Astrocyte (in vitro differentiated cells and primary cell): ENCODE data around the gene SHB. TPM values are rescaled to one million over a fixed set of nuclear protein-coding genes. Genes with fewer than 3 reads are reported as not detected.

Experiments used
- DNase-seq: peaks from one replicate; pipeline ENCODE4 v3.0.0-alpha.2; 2010; ENCODE audit warnings: low read depth
- FAIRE-seq: peaks from 2 replicates; lab custom pipeline; 2011; peaks lifted over from hg19 to GRCh38; lab: Jason Lieb, UNC
- H2AFZ ChIP-seq: 2 replicates; pipeline ENCODE4 v1.6.0; 2012; ENCODE audit warnings: low read depth, low read length, inconsistent platforms
- H3K27ac ChIP-seq: 2 replicates; pipeline ENCODE4 v1.5.1; 2011; ENCODE audit warnings: low read depth, low read length, inconsistent platforms
- H3K27me3 ChIP-seq: 2 replicates; pipeline ENCODE4 v1.6.0; 2011; ENCODE audit warnings: low read length, inconsistent platforms; ENCODE audit not compliant: insufficient read depth
- H3K36me3 ChIP-seq: 2 replicates; pipeline ENCODE4 v1.5.1; 2011; ENCODE audit warnings: low read length, inconsistent platforms; ENCODE audit not compliant: insufficient read depth
- H3K4me1 ChIP-seq: 2 replicates; pipeline ENCODE4 v1.5.1; 2011; ENCODE audit warnings: low read length, inconsistent platforms; ENCODE audit not compliant: insufficient read depth
- H3K4me2 ChIP-seq: 2 replicates; pipeline ENCODE4 v1.6.0; 2012; ENCODE audit warnings: low read length, inconsistent platforms
- H3K4me3 ChIP-seq: 2 replicates; pipeline ENCODE4 v1.5.1; 2011; ENCODE audit warnings: low read depth, mild to moderate bottlenecking, low read length, inconsistent platforms; ENCODE audit not compliant: insufficient read depth
- H3K79me2 ChIP-seq: 2 replicates; pipeline ENCODE4 v1.6.0; 2012; ENCODE audit warnings: mild to moderate bottlenecking, low read length, inconsistent platforms; ENCODE audit not compliant: insufficient read depth
- H3K9ac ChIP-seq: 2 replicates; pipeline ENCODE4 v1.6.0; 2012; ENCODE audit warnings: mild to moderate bottlenecking, low read length, inconsistent platforms
- H3K9me3 ChIP-seq: 2 replicates; pipeline ENCODE4 v1.5.1; 2012; ENCODE audit warnings: low read depth, mild to moderate bottlenecking, low read length, inconsistent platforms; ENCODE audit not compliant: insufficient read depth
- H4K20me1 ChIP-seq: 2 replicates; pipeline ENCODE4 v1.6.0; 2012; ENCODE audit warnings: low read length, inconsistent platforms; ENCODE audit not compliant: insufficient read depth
- H3K27ac Mint-ChIP-seq: one replicate; pipeline ENCODE4 v1.8.0; 2021; ENCODE audit warnings: mild to moderate bottlenecking, mixed read lengths; ENCODE audit not compliant: unreplicated experiment
- H3K27me3 Mint-ChIP-seq: one replicate; pipeline ENCODE4 v1.8.0; 2021; ENCODE audit warnings: low read depth, mixed read lengths; ENCODE audit not compliant: unreplicated experiment
- H3K36me3 Mint-ChIP-seq: one replicate; pipeline ENCODE4 v1.8.0; 2021; ENCODE audit warnings: low read depth, mixed read lengths; ENCODE audit not compliant: unreplicated experiment
- H3K4me1 Mint-ChIP-seq: one replicate; pipeline ENCODE4 v1.8.0; 2021; ENCODE audit warnings: low read depth, mixed read lengths; ENCODE audit not compliant: unreplicated experiment
- H3K4me3 Mint-ChIP-seq: one replicate; pipeline ENCODE4 v1.8.0; 2021; ENCODE audit warnings: mild to moderate bottlenecking, moderate library complexity, mixed read lengths; ENCODE audit not compliant: unreplicated experiment
- H3K9me3 Mint-ChIP-seq: one replicate; pipeline ENCODE4 v1.8.0; 2021; ENCODE audit warnings: mild to moderate bottlenecking, mixed read lengths; ENCODE audit not compliant: unreplicated experiment
- CTCF ChIP-seq: IDR thresholded peaks from 2 replicates; pipeline ENCODE4 v1.5.1; 2011; ENCODE audit warnings: low read depth, mild to moderate bottlenecking, inconsistent platforms, low read length, moderate library complexity; ENCODE audit not compliant: insufficient read depth
- EZH2 ChIP-seq: IDR thresholded peaks from 2 replicates; pipeline ENCODE4 v1.6.1; 2012; ENCODE audit warnings: mild to moderate bottlenecking, low read length, inconsistent platforms; ENCODE audit not compliant: insufficient read depth
- total RNA-seq: library from RNA; stranded (reverse); gene quantifications from 2 replicates; pipeline ENCODE4 v1.2.1, GENCODE V29; 2021

The SHB gene
- total RNA-seq, 1 donor from 2014 or later: 53.4 TPM

GRCh38 chr9:37984672-37985611, 84.1 kb downstream of the SHB start:
- Mint-ChIP-seq H3K27ac (no peak overlapping the region), H3K27me3 (no peaks in the 10 kb centered on the region), H3K4me1 (peaks cover 25% of the 10 kb centered on the region), H3K36me3 (peaks cover 23% of the 10 kb centered on the region), H3K4me3 (no peak overlapping the region), H3K9me3 (no peaks in the 10 kb centered on the region)
- Histone ChIP-seq H4K20me1 (peaks cover 57% of the 10 kb centered on the region), H3K4me1 (peaks cover 21% of the 10 kb centered on the region), H3K4me3 (no peak overlapping the region), H3K4me2 (peak overlapping the region; percentile 61), H2AFZ (no peak overlapping the region), H3K27me3 (no peaks in the 10 kb centered on the region), H3K9ac (peak overlapping the region; percentile 49), H3K36me3 (peaks cover 9% of the 10 kb centered on the region), H3K9me3 (no peaks in the 10 kb centered on the region), H3K79me2 (peaks cover 82% of the 10 kb centered on the region), H3K27ac (peak overlapping the region; percentile 48)
- DNase-seq: peak; percentile 82
- peak; percentile 47 for FAIRE-seq
- TF ChIP-seq EZH2: no peak
- TF ChIP-seq CTCF: no peak

- H2AFZ ChIP-seq: no peak overlapping the region
- peak overlapping the region; percentile 49 for H3K9ac ChIP-seq
- H3K27me3 ChIP-seq: no peaks in the 10 kb centered on the region
- H3K4me3 ChIP-seq: no peak overlapping the region
- H3K4me3 Mint-ChIP-seq: no peak overlapping the region
- H3K27ac ChIP-seq: peak overlapping the region; percentile 48
- TF ChIP-seq EZH2 (no peak), CTCF (no peak)
- H3K9me3 ChIP-seq: no peaks in the 10 kb centered on the region
- DNase-seq: no peak
- H3K9me3 Mint-ChIP-seq: no peaks in the 10 kb centered on the region
- H3K4me1 ChIP-seq: peaks cover 21% of the 10 kb centered on the region
- H3K79me2 ChIP-seq: peaks cover 79% of the 10 kb centered on the region
- H3K36me3 ChIP-seq: peaks cover 5% of the 10 kb centered on the region
- H3K36me3 Mint-ChIP-seq: peaks cover 24% of the 10 kb centered on the region
- H3K27ac Mint-ChIP-seq: no peak overlapping the region
- peaks cover 50% of the 10 kb centered on the region for H4K20me1 ChIP-seq
- H3K4me1 Mint-ChIP-seq: peaks cover 23% of the 10 kb centered on the region
- H3K4me2 ChIP-seq: peak overlapping the region; percentile 61
- no peaks in the 10 kb centered on the region for H3K27me3 Mint-ChIP-seq
- FAIRE-seq: no peak
Measured at GRCh38 chr9:37984278-37984671, 84.8 kb downstream of the SHB start.
